ENCODE data around the gene ARHGAP10. TPM values are rescaled to one million over a fixed set of nuclear protein-coding genes. Genes with fewer than 3 reads are reported as not detected.

Gene ARHGAP10
- total and polyA plus RNA-seq, 10 of the 15 experiments (the other 5 are each of a cell fraction or from before 2014, with no cell fraction given), result 1.3 to 25.8 (median 17.2) TPM

DNA sequence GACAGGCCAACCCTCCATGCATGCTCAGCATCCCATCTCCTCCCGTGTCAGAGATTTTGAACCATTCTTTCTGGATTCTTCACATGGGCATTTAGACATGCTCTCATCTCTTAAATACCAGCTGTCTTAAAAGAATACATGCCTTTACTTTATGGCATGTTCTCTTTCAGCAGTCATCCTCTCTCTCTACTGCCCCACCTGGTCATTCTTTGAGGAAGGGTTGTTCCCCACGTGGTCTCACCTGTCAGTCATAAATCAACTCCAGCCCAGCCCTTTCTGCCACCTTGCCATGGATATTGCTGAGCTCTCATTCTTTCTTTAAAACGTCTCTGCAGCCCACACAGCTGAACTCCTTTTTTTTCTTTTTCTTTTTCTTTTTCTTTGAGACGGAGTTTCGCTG is 111.3 kb downstream of the ARHGAP10 start (continued):
- TF ChIP-seq HDGF (IDR thresholded peaks at IDR 0.05) (no peak), IRF5 (IDR thresholded peaks at IDR 0.05; ENCODE audit: borderline replicate concordance) (no peak), TBL1XR1 (IDR thresholded peaks at IDR 0.05; ENCODE audit: low read depth, low read length) (no peak), ZZZ3 (IDR thresholded peaks at IDR 0.05; ENCODE audit: control insufficient read depth, insufficient read length, low read depth) (no peak), MXI1 (IDR thresholded peaks at IDR 0.05; ENCODE audit: low read depth, low read length) (no peak), KLF5 (IDR thresholded peaks at IDR 0.05; ENCODE audit: partially characterized antibody) (no peak), POU2F2 (IDR thresholded peaks at IDR 0.05; ENCODE audit: borderline replicate concordance, low read depth, low read length) (no peak), PKNOX1 (IDR thresholded peaks at IDR 0.05) (peak; percentile 95), RUNX3 (IDR thresholded peaks at IDR 0.05; ENCODE audit: low read length) (peak; percentile 52; the same call in 1 of the 2 replicates), EZH2 (IDR thresholded peaks at IDR 0.05; ENCODE audit: borderline replicate concordance, control insufficient read depth, low read depth, low read length) (no peak), USF1 (IDR thresholded peaks at IDR 0.05; ENCODE audit: borderline replicate concordance, extremely low read length, insufficient read depth, low read depth, low read length) (peak; percentile 37), ZNF217 (IDR thresholded peaks at IDR 0.05) (no peak), RAD51 (IDR thresholded peaks at IDR 0.05) (peak; percentile 55; the same call in 1 of the 2 replicates), SMARCA5 (IDR thresholded peaks at IDR 0.05) (no peak), NR2C1 (IDR thresholded peaks at IDR 0.05) (no peak), FOS (IDR thresholded peaks at IDR 0.05; ENCODE audit: borderline replicate concordance, extremely low read depth, insufficient read length) (no peak)
- TF ChIP-seq, protein P1, sequence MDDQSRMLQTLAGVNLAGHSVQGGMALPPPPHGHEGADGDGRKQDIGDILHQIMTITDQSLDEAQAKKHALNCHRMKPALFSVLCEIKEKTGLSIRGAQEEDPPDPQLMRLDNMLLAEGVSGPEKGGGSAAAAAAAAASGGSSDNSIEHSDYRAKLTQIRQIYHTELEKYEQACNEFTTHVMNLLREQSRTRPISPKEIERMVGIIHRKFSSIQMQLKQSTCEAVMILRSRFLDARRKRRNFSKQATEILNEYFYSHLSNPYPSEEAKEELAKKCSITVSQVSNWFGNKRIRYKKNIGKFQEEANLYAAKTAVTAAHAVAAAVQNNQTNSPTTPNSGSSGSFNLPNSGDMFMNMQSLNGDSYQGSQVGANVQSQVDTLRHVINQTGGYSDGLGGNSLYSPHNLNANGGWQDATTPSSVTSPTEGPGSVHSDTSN (IDR thresholded peaks at IDR 0.05; ENCODE audit: insufficient replicate concordance, low read depth, low read length), result peak; percentile 91
- TF ChIP-seq, protein P2, sequence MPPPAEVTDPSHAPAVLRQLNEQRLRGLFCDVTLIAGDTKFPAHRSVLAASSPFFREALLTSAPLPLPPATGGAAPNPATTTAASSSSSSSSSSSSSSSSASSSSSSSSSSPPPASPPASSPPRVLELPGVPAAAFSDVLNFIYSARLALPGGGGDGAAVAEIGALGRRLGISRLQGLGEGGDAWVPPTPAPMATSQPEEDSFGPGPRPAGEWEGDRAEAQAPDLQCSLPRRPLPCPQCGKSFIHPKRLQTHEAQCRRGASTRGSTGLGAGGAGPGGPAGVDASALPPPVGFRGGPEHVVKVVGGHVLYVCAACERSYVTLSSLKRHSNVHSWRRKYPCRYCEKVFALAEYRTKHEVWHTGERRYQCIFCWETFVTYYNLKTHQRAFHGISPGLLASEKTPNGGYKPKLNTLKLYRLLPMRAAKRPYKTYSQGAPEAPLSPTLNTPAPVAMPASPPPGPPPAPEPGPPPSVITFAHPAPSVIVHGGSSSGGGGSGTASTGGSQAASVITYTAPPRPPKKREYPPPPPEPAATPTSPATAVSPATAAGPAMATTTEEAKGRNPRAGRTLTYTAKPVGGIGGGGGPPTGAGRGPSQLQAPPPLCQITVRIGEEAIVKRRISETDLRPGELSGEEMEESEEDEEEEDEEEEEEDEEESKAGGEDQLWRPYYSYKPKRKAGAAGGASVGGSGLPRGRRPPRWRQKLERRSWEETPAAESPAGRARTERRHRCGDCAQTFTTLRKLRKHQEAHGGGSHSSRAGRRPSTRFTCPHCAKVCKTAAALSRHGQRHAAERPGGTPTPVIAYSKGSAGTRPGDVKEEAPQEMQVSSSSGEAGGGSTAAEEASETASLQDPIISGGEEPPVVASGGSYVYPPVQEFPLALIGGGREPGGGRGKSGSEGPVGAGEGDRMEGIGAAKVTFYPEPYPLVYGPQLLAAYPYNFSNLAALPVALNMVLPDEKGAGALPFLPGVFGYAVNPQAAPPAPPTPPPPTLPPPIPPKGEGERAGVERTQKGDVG (CRISPR knock-in tag; IDR thresholded peaks at IDR 0.05), result no peak

Data from GM12878 (cell line).